Measurements from ENCODE around the gene GAS2L2.

DNA sequence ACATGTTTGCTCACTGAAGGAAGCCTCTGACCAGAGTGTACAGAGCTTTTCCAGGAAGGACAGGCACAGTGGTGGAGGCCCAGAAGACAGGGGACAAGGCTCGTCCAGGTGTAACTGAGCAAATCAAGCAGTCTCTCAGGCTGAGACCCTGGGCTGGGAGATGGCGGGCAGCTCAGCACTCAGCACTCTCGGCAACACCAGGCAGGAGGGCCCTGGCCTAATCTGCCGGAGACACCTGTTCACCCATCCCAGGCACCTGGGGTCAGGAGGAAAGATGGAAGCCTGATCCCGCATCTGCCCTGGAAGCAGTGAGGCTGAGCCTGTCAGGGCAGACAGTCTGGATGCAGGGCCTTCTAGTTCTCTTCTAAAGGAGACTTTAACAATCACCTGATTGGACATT, 16.8 kb downstream of the GAS2L2 start:
- TF ChIP-seq POLR2AphosphoS5 (IDR thresholded peaks at IDR 0.05; ENCODE audit: borderline replicate concordance, low read depth, low read length) (no peak), EZH2 (IDR thresholded peaks at IDR 0.05) (no peak)

Data from SK-N-MC (cell line).